Neuron (in vitro differentiated cells): Measurements from ENCODE around the gene DXO.

Experiments used
- H2AFZ ChIP-seq: one replicate; pipeline ENCODE4 v1.6.1; 2013; ENCODE audit warnings: low read depth, mild to moderate bottlenecking, inconsistent platforms, low read length, moderate library complexity
- H3K27me3 ChIP-seq: one replicate; pipeline ENCODE4 v1.6.1; 2013; ENCODE audit warnings: low read length; ENCODE audit not compliant: insufficient read depth
- H3K36me3 ChIP-seq: one replicate; pipeline ENCODE4 v1.6.1; 2013; ENCODE audit warnings: low read length; ENCODE audit not compliant: insufficient read depth
- H3K4me1 ChIP-seq: one replicate; pipeline ENCODE4 v1.6.1; 2013; ENCODE audit warnings: low read length; ENCODE audit not compliant: insufficient read depth
- H3K4me3 ChIP-seq: 2 replicates; pipeline ENCODE4 v1.5.1; 2013; ENCODE audit warnings: mild to moderate bottlenecking, low read length, moderate library complexity
- H3K9me3 ChIP-seq: one replicate; pipeline ENCODE4 v1.6.1; 2013; ENCODE audit warnings: low read length

The DXO gene

DNA sequence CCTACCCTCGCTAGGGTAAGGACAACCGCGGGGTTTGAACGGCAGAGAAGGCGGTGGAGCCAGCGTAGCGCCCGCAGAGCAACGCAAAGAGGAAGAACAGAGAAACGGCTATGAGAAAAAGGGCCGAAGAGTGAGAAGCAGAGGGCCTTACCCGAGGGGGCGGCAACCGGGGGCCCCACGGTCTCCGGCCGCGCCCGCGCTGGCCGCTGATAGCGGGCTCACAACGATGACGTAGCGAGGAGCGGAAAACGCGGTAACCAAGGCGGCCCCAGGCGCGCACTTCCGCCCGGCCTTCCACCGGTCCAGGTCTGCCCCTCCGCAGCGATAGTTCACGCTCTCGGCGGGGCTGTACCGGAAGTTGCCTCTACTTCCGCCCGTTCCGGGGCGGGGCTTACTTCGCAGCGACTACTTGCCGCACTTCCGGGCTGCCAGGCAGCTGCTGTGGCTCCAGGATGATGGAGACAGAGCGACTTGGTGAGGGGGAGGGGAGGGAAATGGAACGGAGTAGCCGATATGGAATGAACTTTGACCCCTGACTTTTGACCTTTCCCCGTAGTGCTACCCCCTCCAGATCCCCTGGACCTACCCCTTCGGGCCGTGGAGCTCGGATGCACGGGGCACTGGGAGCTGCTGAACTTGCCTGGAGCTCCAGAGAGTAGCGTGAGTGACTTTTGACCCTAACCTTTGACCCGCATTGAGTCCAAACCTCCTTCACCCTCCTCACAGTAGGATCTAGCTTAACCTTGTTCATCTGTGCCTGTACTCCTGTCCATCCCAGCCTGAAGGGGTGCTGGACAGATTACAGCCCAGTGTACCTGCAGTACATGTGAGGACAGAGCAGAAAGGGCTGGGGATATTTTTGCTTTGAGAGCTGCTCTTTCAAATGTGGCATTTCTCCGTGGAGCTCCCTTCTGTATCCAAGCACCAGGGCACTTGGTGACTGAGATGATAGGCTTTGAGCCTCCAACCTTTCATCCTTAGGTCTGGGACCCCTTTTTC, 12.9 kb downstream of the DXO start, which contains the start of the genes NELFE and SKIC2:
Gene NELFE (minus strand): TSS at position 231 of the 999 bp plus-strand sequence. CDS start 525 bp downstream, outside the sequence.
Gene SKIC2 (plus strand): TSS at position 435 of the 999 bp plus-strand sequence. CDS start 18 bp downstream, at position 453.
- peak within 1 kb of the TSS; percentile 86 for H3K4me3 ChIP-seq
- H3K36me3 ChIP-seq: peaks cover 66% of the 10 kb centered on the region
- H3K27me3 ChIP-seq: no peaks in the 10 kb centered on the region
- H3K4me1 ChIP-seq: peaks cover 18% of the 10 kb centered on the region
- no peaks in the 10 kb centered on the region for H3K9me3 ChIP-seq
- H2AFZ ChIP-seq: peak within 1 kb of the TSS; percentile 33

DNA sequence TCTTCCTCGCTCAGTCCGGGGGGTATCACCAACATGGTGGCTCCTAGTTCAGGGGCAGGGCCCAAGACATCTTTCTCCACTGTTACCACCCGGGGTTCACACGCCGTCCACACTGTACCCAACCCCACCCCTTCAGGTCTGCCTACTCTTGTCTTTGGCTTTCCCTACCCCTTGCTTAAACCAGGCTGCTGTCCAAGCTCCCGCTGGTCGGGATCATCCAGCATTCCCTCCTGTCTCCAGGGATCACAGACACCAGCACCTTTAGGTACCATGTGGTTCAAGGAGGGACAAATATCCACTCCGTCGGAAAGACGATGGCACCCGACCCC, 13.6 kb downstream of the DXO start:
- H2AFZ ChIP-seq: peak overlapping the region; percentile 33
- peaks cover 66% of the 10 kb centered on the region for H3K36me3 ChIP-seq
- no peaks in the 10 kb centered on the region for H3K9me3 ChIP-seq
- H3K27me3 ChIP-seq: no peaks in the 10 kb centered on the region
- H3K4me1 ChIP-seq: peaks cover 18% of the 10 kb centered on the region
- H3K4me3 ChIP-seq: peak overlapping the region; percentile 86

DNA sequence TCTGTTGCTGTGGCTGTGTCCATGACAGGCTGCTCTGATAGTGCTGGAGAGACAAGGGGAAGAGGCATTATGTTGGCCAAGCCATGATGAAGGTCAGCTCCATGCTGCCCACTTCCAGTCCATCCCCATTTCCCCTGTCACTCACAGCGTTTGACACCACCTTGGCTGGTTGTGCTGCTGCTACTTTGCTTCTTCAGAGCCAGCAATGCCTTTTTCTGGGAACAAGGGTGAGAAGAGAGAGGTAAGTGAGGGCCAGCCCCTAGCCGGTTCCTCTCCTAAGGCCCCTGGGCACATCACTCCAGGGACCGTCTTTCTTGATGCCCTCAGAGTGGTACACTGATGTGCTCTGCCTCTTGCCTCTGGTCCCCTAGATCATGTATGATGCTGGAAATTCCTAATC, 15.1 kb downstream of the DXO start:
- H3K4me1 ChIP-seq: peaks cover 18% of the 10 kb centered on the region
- no peaks in the 10 kb centered on the region for H3K27me3 ChIP-seq
- no peak overlapping the region for H2AFZ ChIP-seq
- H3K9me3 ChIP-seq: no peaks in the 10 kb centered on the region
- peaks cover 66% of the 10 kb centered on the region for H3K36me3 ChIP-seq
- no peak overlapping the region for H3K4me3 ChIP-seq

DNA sequence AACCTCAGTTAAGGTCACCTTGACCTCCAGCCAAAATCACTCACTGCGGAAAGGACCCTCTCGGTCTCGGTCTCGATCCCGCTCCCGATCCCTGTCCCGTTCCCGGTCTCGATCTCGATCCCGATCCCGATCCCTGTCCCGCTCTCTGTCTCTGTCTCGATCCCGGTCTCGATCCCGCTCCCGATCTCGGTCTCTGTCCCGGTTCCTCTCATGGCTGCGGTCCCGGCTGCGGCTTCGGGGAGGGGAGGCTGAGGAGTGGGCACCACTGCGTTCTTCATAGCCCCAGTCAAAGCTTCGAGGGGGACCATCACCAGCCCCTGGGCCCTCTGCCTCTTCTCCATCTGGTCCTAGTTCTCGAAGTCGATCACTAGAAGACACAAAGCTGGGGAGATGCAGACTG, 17.4 kb downstream of the DXO start:
- Histone ChIP-seq H3K36me3 (peaks cover 66% of the 10 kb centered on the region), H3K9me3 (no peaks in the 10 kb centered on the region), H3K4me3 (no peak overlapping the region), H3K27me3 (no peaks in the 10 kb centered on the region), H3K4me1 (peaks cover 12% of the 10 kb centered on the region), H2AFZ (no peak overlapping the region)

DNA sequence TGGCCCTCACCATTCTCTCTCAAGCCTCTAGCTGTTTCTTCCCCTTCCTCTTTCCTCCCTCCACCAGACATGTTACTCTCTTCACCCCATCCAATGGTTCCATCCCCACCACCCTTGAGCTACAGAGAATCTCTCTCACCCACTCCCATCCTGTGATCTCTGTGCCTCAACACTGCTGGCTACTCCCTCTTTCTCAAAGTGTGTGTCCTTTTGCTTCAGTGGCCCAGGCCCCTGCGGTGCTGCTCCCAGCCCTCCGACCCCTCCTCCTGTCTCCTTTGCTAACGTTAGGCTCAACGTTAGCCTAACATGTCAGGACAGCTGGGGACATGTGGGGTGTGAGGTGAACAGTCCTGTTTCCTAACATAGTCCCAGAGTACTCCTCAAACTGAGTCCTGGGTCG, 19.0 kb downstream of the DXO start:
- H3K9me3 ChIP-seq: no peaks in the 10 kb centered on the region
- H3K36me3 ChIP-seq: peaks cover 66% of the 10 kb centered on the region
- H2AFZ ChIP-seq: no peak overlapping the region
- no peak overlapping the region for H3K4me3 ChIP-seq
- peaks cover 3% of the 10 kb centered on the region for H3K4me1 ChIP-seq
- H3K27me3 ChIP-seq: no peaks in the 10 kb centered on the region

DNA sequence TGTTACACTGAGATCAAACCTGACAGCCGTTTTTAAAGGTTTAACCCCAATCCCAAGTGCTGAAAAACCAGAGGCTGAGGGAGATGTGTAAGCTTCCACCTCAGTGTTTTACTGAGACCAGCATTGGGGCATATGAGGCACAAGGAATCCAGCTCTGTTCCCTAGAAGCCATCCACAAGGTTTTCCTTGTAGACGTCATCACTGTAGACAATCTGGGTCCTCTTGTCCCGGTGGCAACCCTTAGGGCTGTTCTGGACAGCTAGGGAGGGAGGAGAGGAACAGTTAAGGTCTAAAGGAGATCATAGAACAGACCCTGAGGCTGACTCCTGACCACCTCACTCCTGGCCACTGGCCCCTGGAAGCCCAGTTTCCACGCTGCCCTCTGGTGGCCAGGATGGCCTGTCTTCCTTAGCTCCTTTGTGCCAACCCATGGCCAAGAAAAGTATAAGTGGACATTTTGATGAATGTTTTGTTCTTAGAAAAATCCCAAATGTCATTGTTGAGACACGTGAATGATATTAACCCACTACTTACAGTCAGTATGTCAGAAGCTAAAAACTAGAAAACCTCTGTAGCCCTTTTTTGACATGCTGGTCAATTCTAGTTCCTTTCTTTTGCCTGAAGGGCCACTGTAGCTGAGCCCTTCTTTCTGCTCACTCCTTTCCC, 19.7 kb downstream of the DXO start:
- H3K9me3 ChIP-seq: no peaks in the 10 kb centered on the region
- H3K27me3 ChIP-seq: no peaks in the 10 kb centered on the region
- peaks cover 66% of the 10 kb centered on the region for H3K36me3 ChIP-seq
- H2AFZ ChIP-seq: no peak overlapping the region
- no peak overlapping the region for H3K4me3 ChIP-seq
- H3K4me1 ChIP-seq: no peaks in the 10 kb centered on the region

DNA sequence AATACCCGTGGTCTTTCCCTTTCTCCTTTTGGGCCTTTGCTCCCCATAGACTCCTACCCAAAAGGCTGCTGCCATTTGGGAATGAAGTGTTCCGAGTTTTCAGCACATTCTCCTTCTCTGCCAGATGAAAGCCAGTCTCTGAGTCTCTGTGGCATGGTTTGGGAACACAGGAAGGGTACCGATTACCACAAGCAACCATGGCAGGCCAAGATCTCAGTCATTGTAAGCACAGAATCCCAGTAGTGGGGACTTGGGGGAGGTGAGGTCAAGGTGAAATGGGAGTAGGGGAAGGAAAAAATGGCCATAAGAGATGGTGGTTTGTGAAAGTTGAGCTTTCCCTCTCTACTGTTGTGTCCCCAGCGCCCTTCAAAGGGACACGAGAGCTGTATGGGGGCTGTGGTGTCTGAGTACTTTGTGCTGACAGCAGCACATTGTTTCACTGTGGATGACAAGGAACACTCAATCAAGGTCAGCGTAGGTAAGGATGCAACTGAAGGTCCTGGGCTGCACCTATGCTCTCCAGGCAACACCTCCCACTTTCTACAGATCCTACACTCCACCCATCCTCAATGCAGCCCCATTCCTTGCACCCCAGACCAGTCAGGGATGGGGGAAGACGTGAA, 21.9 kb downstream of the DXO start:
- H3K4me3 ChIP-seq: no peak overlapping the region

DNA sequence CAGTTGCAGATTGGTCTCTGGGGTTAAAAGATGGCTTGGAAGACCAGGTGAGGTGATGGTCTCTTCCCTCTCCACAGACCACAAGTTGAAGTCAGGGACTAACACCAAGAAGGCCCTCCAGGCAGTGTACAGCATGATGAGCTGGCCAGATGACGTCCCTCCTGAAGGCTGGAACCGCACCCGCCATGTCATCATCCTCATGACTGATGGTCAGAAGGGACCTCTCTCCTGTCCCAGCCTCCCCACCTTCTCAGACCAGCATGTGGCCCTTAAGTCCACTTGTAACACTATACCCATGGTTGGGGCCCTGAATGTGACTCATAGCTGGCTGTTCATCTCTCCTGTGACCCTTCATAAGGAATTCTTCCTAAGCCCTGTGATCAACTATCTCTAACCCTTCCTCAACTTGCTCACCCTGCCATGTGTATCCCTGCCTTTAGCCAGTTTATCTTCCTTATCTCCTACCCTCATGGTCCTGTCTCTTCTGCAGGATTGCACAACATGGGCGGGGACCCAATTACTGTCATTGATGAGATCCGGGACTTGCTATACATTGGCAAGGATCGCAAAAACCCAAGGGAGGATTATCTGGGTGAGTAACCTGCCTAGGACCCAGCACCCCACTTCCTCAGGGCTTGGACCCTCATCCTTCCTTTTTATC, 23.1 kb downstream of the DXO start:
- no peaks in the 10 kb centered on the region for H3K9me3 ChIP-seq
- H2AFZ ChIP-seq: no peak overlapping the region
- no peaks in the 10 kb centered on the region for H3K27me3 ChIP-seq
- peaks cover 10% of the 10 kb centered on the region for H3K4me1 ChIP-seq
- peaks cover 34% of the 10 kb centered on the region for H3K36me3 ChIP-seq
- H3K4me3 ChIP-seq: no peak overlapping the region

More for the DNA sequence above, 21.9 kb downstream of the DXO start:
- Histone ChIP-seq H3K9me3 (no peaks in the 10 kb centered on the region), H3K4me1 (peaks cover 10% of the 10 kb centered on the region), H3K36me3 (peaks cover 46% of the 10 kb centered on the region), H2AFZ (no peak overlapping the region), H3K27me3 (no peaks in the 10 kb centered on the region)

DNA sequence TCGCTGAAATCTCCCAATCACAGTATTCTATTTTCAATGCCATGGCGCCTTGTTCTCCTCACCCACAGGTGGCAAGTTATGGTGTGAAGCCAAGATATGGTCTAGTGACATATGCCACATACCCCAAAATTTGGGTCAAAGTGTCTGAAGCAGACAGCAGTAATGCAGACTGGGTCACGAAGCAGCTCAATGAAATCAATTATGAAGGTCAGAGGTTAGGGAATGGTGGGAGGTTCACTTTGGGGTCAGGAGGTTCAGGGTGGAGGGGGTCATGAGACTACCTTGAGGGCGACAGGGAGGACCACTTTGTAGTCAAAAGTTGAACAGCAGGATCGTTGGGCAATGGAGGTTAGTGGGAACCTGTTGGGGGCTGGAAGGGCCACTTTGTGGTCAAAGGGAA, 23.6 kb downstream of the DXO start:
- Histone ChIP-seq H3K27me3 (no peaks in the 10 kb centered on the region), H2AFZ (no peak overlapping the region)

DNA sequence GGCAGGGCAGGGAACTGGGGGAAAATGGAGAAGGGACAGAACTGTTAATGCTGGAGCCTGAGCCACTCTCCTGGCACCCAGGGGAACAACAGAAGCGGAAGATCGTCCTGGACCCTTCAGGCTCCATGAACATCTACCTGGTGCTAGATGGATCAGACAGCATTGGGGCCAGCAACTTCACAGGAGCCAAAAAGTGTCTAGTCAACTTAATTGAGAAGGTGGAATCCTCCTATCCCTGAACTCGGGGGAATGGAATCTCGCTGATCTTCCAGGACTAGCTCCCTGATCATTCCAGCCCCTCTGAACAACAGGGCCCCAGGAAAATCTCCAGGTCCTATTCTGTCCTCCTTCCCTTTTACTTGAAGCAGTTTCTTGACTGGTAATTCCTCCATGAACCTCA, 24.1 kb downstream of the DXO start:
- Histone ChIP-seq H3K4me1 (peaks cover 10% of the 10 kb centered on the region), H3K4me3 (no peak overlapping the region), H3K27me3 (no peaks in the 10 kb centered on the region), H3K9me3 (no peaks in the 10 kb centered on the region), H2AFZ (no peak overlapping the region), H3K36me3 (peaks cover 25% of the 10 kb centered on the region)

More for the DNA sequence above, 23.6 kb downstream of the DXO start:
- peaks cover 10% of the 10 kb centered on the region for H3K4me1 ChIP-seq
- H3K4me3 ChIP-seq: no peak overlapping the region
- peaks cover 29% of the 10 kb centered on the region for H3K36me3 ChIP-seq
- H3K9me3 ChIP-seq: no peaks in the 10 kb centered on the region

DNA sequence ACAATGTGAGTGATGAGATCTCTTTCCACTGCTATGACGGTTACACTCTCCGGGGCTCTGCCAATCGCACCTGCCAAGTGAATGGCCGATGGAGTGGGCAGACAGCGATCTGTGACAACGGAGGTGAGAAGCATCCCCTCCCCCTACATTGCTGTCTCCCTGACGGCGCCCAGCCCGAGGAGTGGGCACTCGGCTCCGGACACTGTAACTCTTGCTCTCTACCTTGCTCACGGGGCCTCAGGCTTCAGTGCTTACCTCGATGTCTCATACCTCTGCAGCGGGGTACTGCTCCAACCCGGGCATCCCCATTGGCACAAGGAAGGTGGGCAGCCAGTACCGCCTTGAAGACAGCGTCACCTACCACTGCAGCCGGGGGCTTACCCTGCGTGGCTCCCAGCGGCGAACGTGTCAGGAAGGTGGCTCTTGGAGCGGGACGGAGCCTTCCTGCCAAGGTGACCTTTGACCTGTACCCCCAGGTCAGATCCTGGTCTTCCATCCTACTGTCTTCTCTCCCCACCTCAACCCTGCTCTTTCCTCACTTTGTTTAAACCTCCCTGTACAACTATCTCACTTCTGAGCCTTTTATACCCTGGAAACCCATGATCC, 24.8 kb downstream of the DXO start:
- Histone ChIP-seq H3K36me3 (peaks cover 18% of the 10 kb centered on the region), H3K9me3 (no peaks in the 10 kb centered on the region), H3K27me3 (no peaks in the 10 kb centered on the region), H3K4me3 (no peak overlapping the region), H2AFZ (no peak overlapping the region), H3K4me1 (peaks cover 10% of the 10 kb centered on the region)

DNA sequence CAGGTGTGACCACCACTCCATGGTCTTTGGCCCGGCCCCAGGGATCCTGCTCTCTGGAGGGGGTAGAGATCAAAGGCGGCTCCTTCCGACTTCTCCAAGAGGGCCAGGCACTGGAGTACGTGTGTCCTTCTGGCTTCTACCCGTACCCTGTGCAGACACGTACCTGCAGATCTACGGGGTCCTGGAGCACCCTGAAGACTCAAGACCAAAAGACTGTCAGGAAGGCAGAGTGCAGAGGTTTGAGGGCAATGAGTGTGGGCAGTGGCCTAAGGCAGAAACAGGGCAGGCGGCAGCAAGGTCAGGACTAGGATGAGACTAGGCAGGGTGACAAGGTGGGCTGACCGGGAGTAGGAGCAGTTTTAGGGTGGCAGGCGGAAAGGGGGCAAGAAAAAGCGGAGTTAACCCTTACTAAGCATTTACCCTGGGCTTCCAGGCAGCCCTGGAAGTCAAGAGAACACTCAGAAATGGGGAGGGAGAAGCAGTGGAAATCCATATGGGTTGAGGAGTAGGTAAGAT, 25.5 kb downstream of the DXO start:
- H3K36me3 ChIP-seq: peaks cover 10% of the 10 kb centered on the region
- no peak overlapping the region for H3K4me3 ChIP-seq
- H3K4me1 ChIP-seq: peaks cover 10% of the 10 kb centered on the region
- H3K27me3 ChIP-seq: no peaks in the 10 kb centered on the region
- no peak overlapping the region for H2AFZ ChIP-seq
- no peaks in the 10 kb centered on the region for H3K9me3 ChIP-seq
